ENCODE results near the gene HOXC11.

The HOXC11 gene

DNA sequence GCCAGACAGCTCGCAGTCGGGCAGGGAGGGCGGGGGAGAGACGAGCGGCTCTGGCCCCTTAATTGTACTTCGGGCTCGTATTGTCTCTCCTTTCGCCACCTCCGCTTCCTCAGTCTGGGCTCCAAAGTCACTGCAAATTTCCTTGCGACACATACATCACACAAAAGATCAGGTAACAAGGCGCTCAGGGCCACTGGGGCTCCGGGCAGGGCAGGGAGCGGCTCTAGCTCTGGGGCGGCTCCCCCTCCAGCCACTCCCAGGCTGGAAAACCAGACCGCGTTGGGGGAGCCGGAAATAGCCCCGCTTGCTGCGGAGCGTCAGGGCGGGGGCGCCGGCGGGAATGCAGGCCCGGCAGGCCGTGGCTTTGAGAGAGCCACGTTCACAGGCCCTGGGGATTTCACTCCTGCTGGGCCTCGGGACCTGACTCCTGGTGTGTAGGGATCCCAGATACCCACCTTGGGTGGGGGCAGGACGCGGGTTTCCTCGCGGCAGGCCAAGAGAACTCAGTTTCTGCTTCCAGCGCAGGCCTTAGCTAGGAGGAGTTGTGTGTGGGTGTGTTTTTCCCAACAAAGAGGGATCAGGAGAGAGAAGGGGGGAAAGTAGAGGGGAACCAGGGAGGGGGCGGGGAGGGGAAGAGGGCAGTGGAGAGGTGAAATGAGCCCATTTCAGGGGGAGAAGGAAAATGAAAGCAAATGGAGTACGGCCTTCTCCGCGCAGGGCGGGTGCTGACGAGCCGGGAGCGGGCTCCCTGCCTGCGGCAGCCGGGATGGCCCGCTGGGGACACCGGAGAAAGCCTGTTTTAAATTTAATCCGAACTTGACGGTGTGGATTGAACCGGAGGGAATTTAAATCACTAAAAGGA lies 22.7 kb downstream of the HOXC11 start:
- in situ Hi-C loops (cut with HindIII; ENCODE audit: low sequenced_read_pairs), result no loop called here

DNA sequence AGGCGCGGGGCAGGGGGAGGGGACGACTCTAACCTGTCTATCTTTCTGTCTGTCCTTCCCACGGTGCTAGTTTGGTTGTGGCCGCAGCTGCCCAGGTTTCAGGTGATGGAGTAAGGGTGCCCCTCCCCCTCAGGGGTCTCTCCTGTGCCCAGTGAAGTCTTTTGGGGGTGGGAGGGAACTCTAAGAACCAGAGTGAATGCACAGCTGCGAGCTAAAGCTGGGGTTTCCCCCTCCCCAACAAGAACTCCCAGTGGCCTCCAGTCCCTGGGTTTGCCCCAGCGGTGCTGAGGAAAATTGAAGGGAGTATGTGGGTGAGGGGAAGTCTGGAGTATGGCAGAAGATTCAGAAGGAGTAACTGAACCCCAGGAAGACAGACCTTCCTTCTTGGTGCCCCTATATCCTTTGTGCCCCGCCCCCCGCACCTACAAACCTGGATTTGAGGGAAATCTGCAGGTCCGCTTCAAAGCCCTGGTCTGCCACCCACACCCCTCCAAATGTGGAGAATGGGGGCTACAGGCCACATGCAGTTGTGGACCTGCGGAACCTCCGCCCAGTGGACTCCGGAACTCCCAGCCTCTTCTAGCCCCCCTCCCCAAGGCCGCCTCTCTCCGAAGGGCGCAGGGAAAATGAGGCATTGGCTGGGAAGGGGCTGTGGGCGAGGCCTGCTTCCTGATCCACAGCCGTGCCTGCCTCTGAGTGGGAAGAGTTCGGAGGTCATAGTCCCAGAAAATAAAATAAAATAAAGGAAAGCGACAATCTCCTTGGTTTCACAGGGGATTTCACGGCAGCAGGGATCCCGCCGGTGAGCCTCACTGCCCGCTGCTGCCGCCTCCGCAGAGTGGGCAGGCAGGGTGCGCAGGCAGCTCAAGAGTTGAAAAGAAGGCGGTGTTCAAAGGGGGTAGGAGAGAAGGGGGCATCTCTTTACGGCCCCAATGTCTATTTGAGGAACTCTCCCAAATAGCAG lies 23.6 kb downstream of the HOXC11 start:
- in situ Hi-C loops (cut with HindIII; ENCODE audit: low sequenced_read_pairs), result no loop called here

DNA sequence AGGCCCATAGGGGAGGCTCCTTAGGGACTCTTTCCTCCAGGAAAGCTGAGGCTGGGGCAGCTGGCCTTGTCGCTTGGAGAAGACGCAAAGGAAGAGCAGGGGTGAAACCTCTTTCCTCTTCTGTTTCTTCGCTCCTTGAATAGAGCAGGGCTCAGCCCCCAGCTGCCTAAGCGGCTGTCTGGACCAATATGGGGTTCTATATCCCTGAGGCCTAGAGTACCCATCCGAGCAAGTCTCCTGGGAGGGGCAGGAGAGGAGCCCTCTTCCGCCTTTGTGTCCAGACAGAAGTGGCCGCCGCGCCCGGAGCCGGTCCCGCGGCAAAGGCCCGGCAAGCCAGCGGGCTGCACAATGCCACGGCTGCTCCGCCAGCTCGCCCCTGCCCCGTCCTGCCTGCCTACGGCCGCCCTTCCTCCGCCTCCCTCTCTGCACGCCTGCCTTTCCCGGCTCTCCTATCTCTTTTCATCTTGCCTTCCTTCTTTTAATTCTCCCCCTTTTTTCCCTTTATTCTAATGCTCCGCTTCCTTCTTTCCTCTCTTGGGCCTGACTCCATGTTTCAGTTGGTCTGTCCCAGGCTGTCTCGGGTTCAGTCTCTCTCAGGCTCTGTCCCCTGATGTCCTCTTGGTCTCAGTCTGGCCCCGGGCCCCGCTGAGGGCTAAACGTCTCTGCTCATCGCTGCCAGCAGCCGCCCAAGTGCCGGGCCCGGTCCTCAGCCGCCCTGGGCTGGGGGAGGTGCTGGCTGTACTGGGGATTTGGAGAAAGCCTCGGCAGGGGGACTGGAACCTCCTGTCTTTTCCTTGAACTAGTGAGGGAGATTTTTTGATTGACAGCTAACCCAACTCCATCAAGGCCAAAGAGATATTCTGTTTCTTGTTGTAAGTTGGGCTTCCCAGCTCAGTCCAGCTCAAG lies 24.5 kb downstream of the HOXC11 start:
- in situ Hi-C loops (cut with HindIII; ENCODE audit: low sequenced_read_pairs), result no loop called here

DNA sequence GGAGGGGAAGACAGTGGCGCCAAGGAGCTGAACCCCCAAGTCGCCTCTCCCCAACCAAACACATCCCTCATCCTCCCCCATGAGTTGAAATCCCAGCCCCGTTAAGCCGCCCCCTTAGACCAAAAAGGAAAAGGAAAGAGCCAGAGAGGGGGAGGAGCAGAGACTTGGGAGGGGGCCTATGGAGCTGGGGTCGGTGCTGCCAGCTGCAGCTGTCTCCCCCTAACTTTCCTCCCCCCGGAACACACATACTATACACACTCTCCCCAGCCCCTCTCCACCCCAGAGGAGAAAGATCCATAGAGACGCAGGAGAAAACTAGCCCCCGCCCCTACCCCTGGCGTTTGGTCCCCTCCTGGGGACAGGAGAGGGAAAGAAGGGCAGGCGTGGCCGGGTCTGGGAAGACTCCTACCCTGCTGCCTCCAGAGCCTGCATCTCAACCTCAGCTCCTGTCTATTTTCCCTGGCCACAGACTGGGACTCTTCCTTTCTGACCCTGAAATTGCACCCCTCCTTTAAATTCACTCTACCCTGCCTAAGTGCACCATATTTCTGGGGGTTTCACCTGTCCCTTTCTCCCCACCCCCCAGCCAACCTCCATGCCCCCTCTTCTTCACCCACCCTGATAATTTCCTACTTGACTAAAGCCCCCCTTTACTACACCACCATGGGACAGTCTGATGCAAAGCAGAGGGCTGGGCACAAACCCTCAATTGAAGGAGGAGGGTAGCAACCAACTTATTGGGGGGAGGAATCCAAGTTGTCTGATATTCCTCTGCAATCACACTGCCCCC lies 25.4 kb downstream of the HOXC11 start:
- in situ Hi-C loops (cut with HindIII; ENCODE audit: low sequenced_read_pairs), result no loop called here

- in situ Hi-C loops (cut with HindIII; ENCODE audit: low sequenced_read_pairs), result no loop called here
Observed at GRCh38 chr12:53998900-53999236, 25.9 kb downstream of the HOXC11 start.

GRCh38 chr12:53999559-54000115 lies 26.7 kb downstream of the HOXC11 start:
- in situ Hi-C loops (cut with HindIII; ENCODE audit: low sequenced_read_pairs), result no loop called here

- in situ Hi-C loops (cut with HindIII; ENCODE audit: low sequenced_read_pairs), result no loop called here
Observed at GRCh38 chr12:54000116-54001114, 27.5 kb downstream of the HOXC11 start, which contains the start of gene HOXC9. Gene HOXC9, plus strand, starts transcription at chr12:54000161. Its CDS starts 28 bp downstream, at chr12:54000189.

- in situ Hi-C loops (cut with HindIII; ENCODE audit: low sequenced_read_pairs), result no loop called here
Observed at GRCh38 chr12:54001283-54002187, 28.6 kb downstream of the HOXC11 start.

- in situ Hi-C loops (cut with HindIII; ENCODE audit: low sequenced_read_pairs), result no loop called here
Observed at GRCh38 chr12:54002278-54002914, 29.5 kb downstream of the HOXC11 start.

DNA sequence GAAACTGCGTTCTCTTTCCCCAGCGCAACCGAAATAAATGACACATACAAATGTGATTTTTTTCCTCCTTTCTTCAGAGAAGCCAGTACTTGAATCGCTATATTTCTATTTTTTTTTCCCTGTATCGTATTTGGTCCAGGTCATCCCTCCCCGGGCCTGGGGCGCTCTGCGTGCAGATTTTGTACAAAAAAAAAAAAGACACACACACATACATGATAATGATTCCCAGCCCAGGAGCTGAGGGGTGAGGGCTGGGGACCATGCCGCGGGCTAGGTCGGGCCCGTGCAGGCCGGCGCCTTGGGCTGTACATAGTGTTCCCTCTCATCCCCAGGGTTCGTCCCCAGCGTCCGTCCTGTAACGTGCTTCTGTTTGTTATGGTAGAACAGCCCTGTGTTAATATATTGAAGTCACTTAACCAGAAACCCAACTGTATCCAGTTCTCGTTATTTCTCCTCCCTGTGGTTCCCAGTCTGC lies 30.0 kb downstream of the HOXC11 start:
- in situ Hi-C loops (cut with HindIII; ENCODE audit: low sequenced_read_pairs), result no loop called here

- in situ Hi-C loops (cut with HindIII; ENCODE audit: low sequenced_read_pairs), result no loop called here
Observed at GRCh38 chr12:54003625-54004024, 30.7 kb downstream of the HOXC11 start.

DNA sequence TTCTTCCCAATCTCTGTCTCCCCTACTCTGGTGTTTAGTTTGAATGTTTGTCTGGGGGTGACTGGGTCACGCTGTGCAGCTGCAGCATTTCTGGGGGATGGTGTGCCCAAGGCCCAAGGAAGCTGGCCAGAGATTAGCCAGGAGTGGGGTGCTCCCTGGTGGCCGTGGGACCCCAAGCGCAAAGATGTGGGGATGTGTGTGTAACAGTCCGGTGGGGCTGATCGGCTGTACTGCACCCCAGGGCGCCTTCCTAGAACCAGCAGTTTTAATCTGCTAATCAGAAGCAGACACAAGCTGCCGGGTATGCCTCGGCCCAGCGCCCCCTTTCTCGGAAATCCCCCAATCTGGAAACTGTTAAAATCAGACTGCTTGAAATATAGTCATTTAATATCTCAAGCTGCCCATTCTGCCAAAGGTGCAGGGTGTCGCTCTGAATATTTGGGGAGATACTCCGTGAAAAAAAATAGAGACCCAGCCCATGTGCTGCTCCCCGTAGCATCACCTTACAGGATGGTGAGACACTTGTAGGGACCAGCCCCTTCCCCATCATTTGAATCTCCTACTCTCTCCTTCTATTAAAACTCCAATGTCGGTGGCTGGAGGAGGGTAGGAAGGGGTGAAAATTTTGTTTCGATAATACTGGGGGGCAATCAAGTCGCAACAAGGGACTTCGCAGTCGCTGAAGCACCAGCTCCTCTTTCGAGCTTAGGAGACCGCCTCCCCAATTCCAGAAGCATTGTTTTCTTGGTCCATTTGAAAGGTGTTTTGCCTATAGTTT lies 31.3 kb downstream of the HOXC11 start:
- in situ Hi-C loops (cut with HindIII; ENCODE audit: low sequenced_read_pairs), result no loop called here

- in situ Hi-C loops (cut with HindIII; ENCODE audit: low sequenced_read_pairs), result no loop called here
Observed at GRCh38 chr12:54004841-54005530, 32.1 kb downstream of the HOXC11 start.

- in situ Hi-C loops (cut with HindIII; ENCODE audit: low sequenced_read_pairs), result no loop called here
Observed at GRCh38 chr12:54005531-54005852, 32.6 kb downstream of the HOXC11 start.

- in situ Hi-C loops (cut with HindIII; ENCODE audit: low sequenced_read_pairs), result no loop called here
Observed at GRCh38 chr12:54005853-54006558, 33.1 kb downstream of the HOXC11 start.

All from endothelial cell of hepatic sinusoid (primary cell).